Body of pancreas (tissue), 4 donors: ENCODE measurements around the gene TSHZ3.

Experiments
- CTCF ChIP-seq, 7 experiments: fragments of 450-650 bp in 4 of 7; fragments of 200-600 bp in 3 of 7; sonication (generic) in 3 of 7; IDR thresholded peaks; one replicate each; pipeline ENCODE4 v1.5.1; 2016 to 2019; ENCODE audit warnings: antibody characterized with exemption in 7 of 7
- POLR2A ChIP-seq, 3 donors: fragments of 450-650 bp; IDR thresholded peaks; one replicate each; pipeline ENCODE4 v1.6.1; 2016; ENCODE audit warnings: antibody characterized with exemption in 3 of 3, mild to moderate bottlenecking in 2 of 3

- TF ChIP-seq CTCF (IDR thresholded peaks at IDR 0.05): no peak
- no peak for TF ChIP-seq POLR2A (IDR thresholded peaks at IDR 0.05)
These were observed 49.6 kb downstream of the TSHZ3 start for GRCh38 chr19:31299665-31300064.
